HepG2 (cell line): Measurements from ENCODE around the gene MGMT. TPM values are rescaled to one million over a fixed set of nuclear protein-coding genes. Genes with fewer than 3 reads are reported as not detected.

Experiments used
- GFI1 ChIP-seq: sonication (generic); formaldehyde crosslinking; IDR thresholded peaks from 2 replicates; pipeline ENCODE4 v1.5.0; 2020; ENCODE audit warnings: missing genetic modification reagents, mild to moderate bottlenecking, borderline replicate concordance
- HNF1A ChIP-seq, 2 experiments: sonication (generic) in 1 of 2; formaldehyde crosslinking in 1 of 2; IDR thresholded peaks; 2 replicates each; pipeline versions ENCODE4 v1.4.0 to v1.6.1; 2016 to 2020; ENCODE audit warnings: borderline replicate concordance in 1 of 2, low read depth in 1 of 2, mild to moderate bottlenecking in 1 of 2, missing genetic modification reagents in 1 of 2
- ZNF792 ChIP-seq: IDR thresholded peaks from 2 replicates; pipeline ENCODE4 v1.6.1; 2016
- polyA plus RNA-seq, 8 experiments: library from polyadenylated mRNA; depleted of rRNA in 3 of 8; stranded (reverse) in 7 of 8; unstranded in 1 of 8; fragments of >200 nt; fragmentation: Illumina TruSeq in 4 of 8; extraction: Trizol in 4 of 8; gene quantifications; 2 replicates each; pipeline versions ENCODE4 v1.2.1 to v1.2.3, GENCODE V29; 2011 to 2016; ENCODE audit warnings: low read depth in 4 of 8, missing spikeins in 1 of 8, mixed read lengths in 1 of 8; ENCODE audit not compliant: insufficient read depth in 1 of 8
- total RNA-seq, 5 experiments: library from RNA; depleted of rRNA; stranded (reverse); fragments of >200 nt; fragmentation: Illumina TruSeq; extraction: Trizol; gene quantifications; 2 replicates each; pipeline ENCODE4 v1.2.3, GENCODE V29; 2016; ENCODE audit warnings: low read depth in 1 of 5
- TF ChIP-seq, protein P1 (sequence below): sonication (generic); formaldehyde crosslinking; IDR thresholded peaks from 2 replicates; pipeline ENCODE4 v1.4.0; 2020; ENCODE audit warnings: missing genetic modification reagents, borderline replicate concordance

The MGMT gene
- total and polyA plus RNA-seq, 2 of the 13 experiments (the other 11 are each of a cell fraction or from before 2014, with no cell fraction given), result 12.0 to 19.5 TPM

GRCh38 chr10:129467359-129468064 lies 471 bp downstream of the MGMT start (continued):
- TF ChIP-seq HNF1A (IDR thresholded peaks at IDR 0.05; ENCODE audit: low read depth), result 0 out of 2 replicates have a peak, but pooled peaks have one; percentile 40
- TF ChIP-seq HNF1A (CRISPR knock-in tag; IDR thresholded peaks at IDR 0.05; ENCODE audit: borderline replicate concordance), result no peak
- TF ChIP-seq ZNF792 (CRISPR knock-in tag), result peak; percentile 69; the same call in 1 of the 2 replicates
- TF ChIP-seq, protein P1, sequence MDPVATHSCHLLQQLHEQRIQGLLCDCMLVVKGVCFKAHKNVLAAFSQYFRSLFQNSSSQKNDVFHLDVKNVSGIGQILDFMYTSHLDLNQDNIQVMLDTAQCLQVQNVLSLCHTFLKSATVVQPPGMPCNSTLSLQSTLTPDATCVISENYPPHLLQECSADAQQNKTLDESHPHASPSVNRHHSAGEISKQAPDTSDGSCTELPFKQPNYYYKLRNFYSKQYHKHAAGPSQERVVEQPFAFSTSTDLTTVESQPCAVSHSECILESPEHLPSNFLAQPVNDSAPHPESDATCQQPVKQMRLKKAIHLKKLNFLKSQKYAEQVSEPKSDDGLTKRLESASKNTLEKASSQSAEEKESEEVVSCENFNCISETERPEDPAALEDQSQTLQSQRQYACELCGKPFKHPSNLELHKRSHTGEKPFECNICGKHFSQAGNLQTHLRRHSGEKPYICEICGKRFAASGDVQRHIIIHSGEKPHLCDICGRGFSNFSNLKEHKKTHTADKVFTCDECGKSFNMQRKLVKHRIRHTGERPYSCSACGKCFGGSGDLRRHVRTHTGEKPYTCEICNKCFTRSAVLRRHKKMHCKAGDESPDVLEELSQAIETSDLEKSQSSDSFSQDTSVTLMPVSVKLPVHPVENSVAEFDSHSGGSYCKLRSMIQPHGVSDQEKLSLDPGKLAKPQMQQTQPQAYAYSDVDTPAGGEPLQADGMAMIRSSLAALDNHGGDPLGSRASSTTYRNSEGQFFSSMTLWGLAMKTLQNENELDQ (CRISPR knock-in tag), result no peak
- 0 out of 2 replicates have a peak, but pooled peaks have one; percentile 12 for TF ChIP-seq GFI1
